HG03469 (cell line): ENCODE results near the gene ATP4A.

Experiments used
- ATAC-seq: cut with Tn5 transposase; IDR thresholded peaks from one replicate; pipeline ENCODE4 v1.9.1; 2021; ENCODE audit warnings: mild to moderate bottlenecking, moderate library complexity, moderate number of reproducible peaks; ENCODE audit not compliant: unreplicated experiment

Gene ATP4A

GRCh38 chr19:35566738-35567137, 3.3 kb upstream of the ATP4A start:
- no peak for ATAC-seq

- no peak for ATAC-seq
These were observed 1.8 kb upstream of the ATP4A start for GRCh38 chr19:35565016-35565856.

GRCh38 chr19:35562776-35563175, 682 bp downstream of the ATP4A start:
- ATAC-seq: no peak

GRCh38 chr19:35562336-35562735, 1.1 kb downstream of the ATP4A start:
- no peak for ATAC-seq

GRCh38 chr19:35561436-35561835, 2.0 kb downstream of the ATP4A start:
- no peak for ATAC-seq

GRCh38 chr19:35560677-35561076, 2.8 kb downstream of the ATP4A start:
- no peak for ATAC-seq

GRCh38 chr19:35560271-35560670, 3.2 kb downstream of the ATP4A start:
- ATAC-seq: no peak

- ATAC-seq: no peak
These were observed 3.7 kb downstream of the ATP4A start for GRCh38 chr19:35559781-35560180.

- ATAC-seq: no peak
These were observed 4.2 kb downstream of the ATP4A start for GRCh38 chr19:35559281-35559659.

- no peak for ATAC-seq
These were observed 4.8 kb downstream of the ATP4A start for GRCh38 chr19:35558400-35559280.

- no peak for ATAC-seq
These were observed 5.7 kb downstream of the ATP4A start for GRCh38 chr19:35557539-35558399.

- ATAC-seq: no peak
These were observed 6.5 kb downstream of the ATP4A start for GRCh38 chr19:35556846-35557538.

GRCh38 chr19:35556025-35556590, 7.3 kb downstream of the ATP4A start:
- no peak for ATAC-seq

- ATAC-seq: no peak
These were observed 8.0 kb downstream of the ATP4A start for GRCh38 chr19:35555301-35556005.

GRCh38 chr19:35554076-35554475, 9.4 kb downstream of the ATP4A start:
- ATAC-seq: no peak

- ATAC-seq: no peak
These were observed 10.0 kb downstream of the ATP4A start for GRCh38 chr19:35553385-35554000.

- ATAC-seq: no peak
These were observed 10.7 kb downstream of the ATP4A start for GRCh38 chr19:35552534-35553384.
